ENCODE measurements around the gene USH1C. TPM values are rescaled to one million over a fixed set of nuclear protein-coding genes. Genes with fewer than 3 reads are reported as not detected.

Gene USH1C
- total RNA-seq, 1 experiment from 2014 or later = 1.0 TPM

- H2BK15ac ChIP-seq (ENCODE audit: low read depth, low read length) = no peak overlapping the region
- no peaks in the 10 kb centered on the region; a peak in 1 of 5 replicates for H3K9me3 Mint-ChIP-seq
- no peak overlapping the region for H2BK12ac ChIP-seq (ENCODE audit: insufficient read length, low read depth, low read length)
- H3K27ac Mint-ChIP-seq = no peak overlapping the region
- no peak overlapping the region for H4K91ac ChIP-seq (ENCODE audit: insufficient read length, low read depth, low read length)
- WGBS (ENCODE audit: extremely low coverage, insufficient read length, low lambda C conversion rate) = no CpG with 5 or more reads among the region's 12 CpGs
- H3K27ac ChIP-seq (ENCODE audit: insufficient read length, low read depth, low read length) = no peak overlapping the region
- no peak overlapping the region for H3K18ac ChIP-seq (ENCODE audit: insufficient read length, low read depth, low read length)
- no peak overlapping the region for H2AK5ac ChIP-seq (ENCODE audit: insufficient read length, low read length)
- no peak overlapping the region for H3K4me2 ChIP-seq (ENCODE audit: insufficient read depth, insufficient read length, low read length)
- no peak overlapping the region for H3K4ac ChIP-seq (ENCODE audit: low read depth, low read length)
- H3K4me3 Mint-ChIP-seq = no peak overlapping the region; a peak in 1 of 5 replicates
- peaks cover 5% of the 10 kb centered on the region for H3K23me2 ChIP-seq (ENCODE audit: insufficient read length, low read depth, low read length, poor library complexity, severe bottlenecking)
- peaks cover 18 to 36% of the 10 kb centered on the region in 2 experiments for H3K4me1 Mint-ChIP-seq
- H3K79me2 ChIP-seq (ENCODE audit: insufficient read depth, low read length) = no peaks in the 10 kb centered on the region
- no peak overlapping the region for H3K23ac ChIP-seq (ENCODE audit: insufficient read length, low read depth, low read length)
- H3T11ph ChIP-seq (ENCODE audit: low read length) = no peak overlapping the region
- no peak overlapping the region for H3K9ac ChIP-seq (ENCODE audit: extremely low read depth, insufficient read length, low read length)
- H3K4me1 ChIP-seq (ENCODE audit: insufficient read depth, low read length) = no peaks in the 10 kb centered on the region; the same call in 1 of the 2 replicates
- no peaks in the 10 kb centered on the region for H3K9me3 ChIP-seq (ENCODE audit: control insufficient read depth, low read depth, low read length)
- H3K27me3 ChIP-seq (ENCODE audit: insufficient read depth, low read length) = no peaks in the 10 kb centered on the region
- H3K14ac ChIP-seq (ENCODE audit: insufficient read depth, low read length) = no peak overlapping the region
- H2BK20ac ChIP-seq (ENCODE audit: low read depth, low read length, poor library complexity, severe bottlenecking) = no peak overlapping the region
- no peaks in the 10 kb centered on the region for H4K20me1 ChIP-seq (ENCODE audit: control insufficient read depth, insufficient read depth, insufficient read length)
- no peak overlapping the region for H3K56ac ChIP-seq (ENCODE audit: insufficient read length, low read depth, low read length)
- no peak overlapping the region for H4K8ac ChIP-seq (replicated peaks; ENCODE audit: insufficient read length, low read depth, low read length)
- H2BK120ac ChIP-seq (ENCODE audit: low read depth, low read length, poor library complexity, severe bottlenecking) = no peak overlapping the region
- H3K27me3 Mint-ChIP-seq (ENCODE audit: low read depth) = peaks cover 18% of the 10 kb centered on the region
- H2BK5ac ChIP-seq (ENCODE audit: insufficient read length, low read length) = no peak overlapping the region
- peaks cover 0 to 3% (median 0%) of the 10 kb centered on the region in 3 experiments; a peak in 1 of 7 replicates for H3K36me3 Mint-ChIP-seq (ENCODE audit: insufficient read depth in 1 of 3, low read depth in 3 of 3)
- no peak for DNase-seq
- TF ChIP-seq CTCF (conservative IDR thresholded peaks at IDR 0.05) = no peak
- no peaks in the 10 kb centered on the region for H3K79me1 ChIP-seq (ENCODE audit: insufficient read depth, low read depth, low read length, poor library complexity, severe bottlenecking)
- no peak overlapping the region for H4K5ac ChIP-seq (ENCODE audit: insufficient read length, low read depth, low read length)
- H2AFZ ChIP-seq (ENCODE audit: low read length) = no peak overlapping the region
Observed at GRCh38 chr11:17550450-17551346, 6.5 kb upstream of the USH1C start.
